Activated CD4-positive, alpha-beta T cell treated with anti-CD3 and anti-CD28 coated beads for 4 hours (primary cell): Measurements from ENCODE around the gene PARD3B.
A peak's percentile ranks its signal among the peaks of the same experiment; 100 is the strongest.
"Not testable (repeated sequence)": the region's sequence is repeated elsewhere in the genome, so short reads cannot be mapped to it uniquely, and the experiment has no call there.

Experiments
- DNase-seq, 2 donors: peaks; one replicate each; pipeline ENCODE4 v3.0.0-alpha.2; 2020

PARD3B gene

GRCh38 chr2:205169464-205169863 is 624.2 kb downstream of the PARD3B start:
- DNase-seq: no peak

DNA sequence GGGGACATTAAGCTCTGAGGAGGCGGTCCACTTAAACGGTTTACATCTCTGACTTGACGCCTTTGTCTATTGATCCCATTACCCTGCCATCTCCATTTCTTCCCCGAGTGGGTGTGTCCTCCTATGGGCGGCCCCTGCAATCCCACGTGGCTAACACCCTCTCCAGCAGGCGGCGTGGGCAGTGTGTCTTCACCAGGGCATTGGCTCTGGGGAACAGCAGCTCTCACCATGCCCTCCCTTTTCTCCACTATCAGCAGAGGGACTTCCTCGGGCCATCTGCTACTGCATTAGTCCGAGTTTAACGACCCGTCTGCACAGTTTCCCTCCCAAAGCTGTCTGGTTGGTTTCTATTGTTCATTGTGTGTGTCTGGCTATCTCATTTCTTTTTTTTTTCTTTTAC is 625.1 kb downstream of the PARD3B start:
- no peak for DNase-seq

DNA sequence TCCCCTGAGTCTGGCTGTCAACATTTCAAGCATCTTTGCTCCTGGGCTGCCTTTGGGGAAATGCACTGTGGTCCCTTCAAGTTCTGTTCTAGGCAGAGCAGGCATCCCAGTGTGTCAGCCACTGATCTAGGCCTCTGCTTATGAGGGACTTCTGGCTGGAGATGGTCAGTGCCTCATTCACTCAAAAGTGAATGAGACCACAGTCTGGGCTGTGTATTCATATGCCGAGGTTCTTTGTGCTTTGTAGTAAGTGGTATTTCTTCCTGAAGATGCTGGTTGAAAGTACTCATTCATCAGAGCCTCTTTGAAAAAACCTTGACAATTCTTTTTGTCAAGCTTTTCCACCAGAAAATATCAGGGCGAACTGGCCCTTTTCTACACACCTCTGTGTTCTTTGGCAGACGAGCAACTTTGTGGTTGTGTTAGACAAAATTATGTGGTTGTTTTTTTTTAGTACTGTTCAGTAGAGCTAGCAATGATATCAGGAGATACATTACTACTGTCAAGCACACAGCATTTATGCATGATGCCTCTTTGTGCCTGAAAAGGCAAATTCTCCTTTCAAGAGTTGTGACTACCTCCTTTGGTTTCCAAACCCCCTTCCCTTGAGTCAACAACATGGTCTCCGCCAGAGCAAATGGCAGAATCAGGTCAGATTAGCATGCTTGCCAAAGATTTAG is 626.1 kb downstream of the PARD3B start:
- DNase-seq: no peak

- no peak for DNase-seq
Observed at GRCh38 chr2:205175831-205176230, 630.6 kb downstream of the PARD3B start.

DNA sequence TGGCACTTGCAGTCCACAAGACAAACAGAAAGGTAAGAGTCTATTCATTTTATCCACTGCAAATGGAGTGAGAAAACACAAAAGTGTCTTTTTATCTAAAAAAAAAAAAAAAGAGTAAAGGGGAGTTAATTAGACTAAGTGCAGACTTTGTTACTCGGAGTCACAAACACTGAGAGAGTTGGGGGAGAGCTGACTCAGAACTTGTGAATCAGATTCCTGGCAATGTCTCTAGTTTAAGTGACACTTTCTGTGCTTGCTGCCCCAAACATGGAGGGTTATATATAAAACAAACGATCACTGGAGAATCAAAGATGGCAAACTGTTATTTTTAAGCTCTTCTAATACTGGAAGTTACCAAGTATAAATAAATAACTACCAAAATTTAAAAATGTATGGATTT is 631.3 kb downstream of the PARD3B start:
- no peak for DNase-seq

GRCh38 chr2:205177546-205177945 is 632.3 kb downstream of the PARD3B start:
- no peak for DNase-seq

GRCh38 chr2:205180730-205181129 is 635.5 kb downstream of the PARD3B start:
- no peak for DNase-seq

DNA sequence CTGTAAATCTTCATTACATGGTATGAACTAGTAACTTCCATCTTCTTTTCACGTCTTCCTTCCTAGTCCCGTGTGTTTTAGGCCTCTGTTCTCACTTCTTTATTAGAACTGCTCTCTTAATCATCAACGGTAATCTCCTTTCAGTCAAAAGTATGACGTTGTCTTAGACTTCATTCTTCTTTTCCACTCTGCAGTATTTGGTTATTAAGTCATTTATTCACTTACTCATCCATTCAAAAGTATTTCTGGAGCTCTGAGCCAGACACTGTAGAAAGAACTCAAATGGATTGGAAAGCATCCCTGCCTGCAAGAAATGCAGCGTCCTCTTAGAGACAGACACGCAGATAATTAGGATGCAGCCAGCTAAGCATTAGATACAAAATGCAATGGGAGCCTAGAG is 642.5 kb downstream of the PARD3B start:
- no peak for DNase-seq

GRCh38 chr2:205188239-205189138 is 643.2 kb downstream of the PARD3B start:
- no peak for DNase-seq

DNA sequence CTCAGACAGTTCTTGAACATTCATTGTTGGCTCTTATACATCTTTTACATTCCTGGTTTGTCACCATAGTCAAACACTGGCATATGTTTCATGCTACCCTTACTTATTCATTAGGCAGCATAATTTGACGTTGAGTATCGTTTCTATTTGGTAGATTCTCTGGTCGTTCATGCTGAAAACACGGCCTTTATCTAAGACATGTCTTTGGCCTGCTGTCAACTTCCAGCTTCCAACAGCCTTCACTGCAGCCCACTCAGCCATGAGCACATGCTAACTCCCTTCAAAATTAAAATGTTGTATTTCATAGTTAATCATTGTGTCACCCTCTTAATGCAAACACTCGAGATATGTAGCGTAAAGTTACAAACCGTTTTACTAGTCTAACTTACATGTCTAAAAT is 644.0 kb downstream of the PARD3B start:
- no peak for DNase-seq

DNA sequence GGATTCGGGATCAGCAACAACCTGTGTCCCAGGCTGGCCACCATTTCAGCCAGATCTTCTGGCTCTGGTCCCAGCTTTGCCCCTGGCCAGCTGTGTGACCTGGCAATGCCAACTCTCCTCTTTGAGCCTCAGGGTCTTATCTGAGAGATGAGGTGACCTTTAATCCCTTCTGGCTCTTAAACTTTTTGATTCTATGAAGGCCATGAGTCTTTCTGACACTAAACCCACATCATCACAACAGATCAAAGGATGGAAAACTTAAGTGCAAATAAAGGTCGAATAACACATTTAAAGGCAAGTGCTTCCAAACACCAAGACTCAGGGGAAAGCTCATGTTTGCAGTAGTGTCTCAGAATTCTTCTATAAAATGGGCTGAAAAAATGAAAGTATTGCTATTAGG is 645.3 kb downstream of the PARD3B start:
- no peak for DNase-seq

GRCh38 chr2:205193125-205193835 is 648.0 kb downstream of the PARD3B start:
- DNase-seq: no peak

- no peak for DNase-seq
Observed at GRCh38 chr2:205193836-205194228, 648.6 kb downstream of the PARD3B start.

DNA sequence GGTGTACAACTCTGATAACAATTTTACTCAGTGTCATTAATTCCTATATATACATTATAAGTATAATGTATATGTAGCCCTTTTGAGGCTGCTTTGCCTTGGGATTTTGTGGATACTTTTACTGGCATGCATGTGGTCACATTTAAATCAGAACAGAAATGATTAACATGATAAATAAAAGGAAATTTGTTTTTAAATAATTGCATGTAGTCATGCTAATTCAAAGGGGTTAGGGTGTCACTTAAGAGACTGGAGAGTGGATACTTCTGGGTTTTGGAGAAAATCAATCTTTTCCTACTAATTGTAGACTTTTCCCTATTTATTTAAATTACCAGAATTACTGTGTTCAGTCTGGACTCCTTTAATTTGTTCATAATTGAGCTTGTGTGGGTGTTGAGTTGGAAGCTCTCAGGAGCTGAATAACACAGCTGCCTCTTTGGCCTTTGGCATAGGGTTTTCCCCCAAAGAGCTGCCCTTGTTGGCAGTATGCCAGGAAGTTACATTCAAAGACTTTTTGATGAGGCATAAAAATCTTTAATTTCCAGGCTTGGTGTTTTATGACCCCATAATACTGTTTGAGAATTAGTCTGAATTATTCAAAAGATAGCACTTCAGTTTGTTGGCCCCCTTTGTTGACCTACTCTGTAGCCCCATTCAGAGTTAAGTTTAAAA is 652.3 kb downstream of the PARD3B start:
- DNase-seq: peak; percentile 13 to 26

DNA sequence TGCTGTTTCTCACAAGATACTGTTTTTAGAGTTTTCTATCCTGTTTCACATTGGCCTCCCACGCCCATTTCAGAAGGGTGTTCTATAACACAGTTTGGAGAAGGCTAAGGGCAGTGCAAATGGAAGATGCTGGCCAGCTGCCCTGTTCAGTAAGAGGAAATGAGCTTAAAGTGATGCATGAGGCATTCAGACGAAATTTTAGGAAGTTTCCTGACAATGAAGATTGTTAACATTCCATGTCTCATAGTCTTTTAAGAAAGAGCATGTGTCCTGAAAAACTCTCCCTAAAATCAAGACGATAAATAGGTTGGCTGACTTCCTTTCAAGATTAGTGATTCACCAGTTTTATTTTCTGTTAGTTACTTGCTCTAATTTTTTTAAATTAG is 652.9 kb downstream of the PARD3B start:
- no peak for DNase-seq

DNA sequence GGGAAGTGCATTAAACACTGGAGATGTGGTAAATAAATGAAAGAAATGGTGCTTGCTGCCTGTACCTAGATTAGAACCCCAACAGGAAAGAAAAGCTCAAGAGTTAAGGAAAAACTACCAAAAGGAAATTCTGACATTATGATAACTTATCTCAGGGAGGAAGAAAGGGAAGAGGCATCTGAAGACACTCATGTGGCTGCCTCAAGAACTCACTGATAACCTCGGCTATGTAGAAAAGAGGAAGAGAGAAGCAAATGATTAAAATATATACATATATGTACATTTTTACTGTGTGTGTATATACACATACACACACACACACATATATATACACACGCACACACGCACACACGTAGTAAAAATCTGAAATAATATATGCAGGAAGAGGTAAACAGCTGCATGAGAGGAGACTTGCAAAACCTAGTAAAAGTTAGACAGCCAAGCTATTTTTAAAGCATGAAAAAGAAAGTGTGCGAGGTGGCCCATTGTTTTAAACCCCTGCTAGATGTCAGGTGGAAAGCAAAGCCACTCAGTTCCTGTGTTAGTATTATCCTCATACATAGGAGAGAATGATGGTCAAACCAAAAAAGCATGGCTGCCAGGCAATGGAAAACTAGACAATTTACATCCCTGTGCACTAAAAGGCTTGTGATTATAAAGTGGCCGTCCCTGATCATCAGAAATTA is 654.0 kb downstream of the PARD3B start:
- DNase-seq: no peak

- no peak for DNase-seq
Observed at GRCh38 chr2:205210494-205210893, 665.2 kb downstream of the PARD3B start.

- DNase-seq: no peak
Observed at GRCh38 chr2:205212357-205212756, 667.1 kb downstream of the PARD3B start.

DNA sequence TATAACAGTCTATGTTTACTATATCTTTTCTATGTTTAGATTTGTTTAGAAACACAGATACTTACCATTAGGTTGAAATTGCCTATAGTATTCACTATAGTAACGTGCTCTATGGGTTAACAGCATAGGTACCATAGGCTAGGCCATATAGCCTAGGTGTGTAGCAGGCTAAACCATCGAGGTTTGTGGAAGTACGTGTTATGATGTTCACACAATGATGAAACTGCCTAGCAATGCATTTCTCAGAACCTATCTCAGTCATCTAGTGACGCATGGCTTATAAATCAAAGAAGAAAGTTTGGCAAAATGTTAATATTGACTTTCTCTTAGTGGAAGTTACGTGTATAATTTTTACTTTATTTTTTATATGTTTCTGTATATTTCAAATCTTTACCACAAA is 670.8 kb downstream of the PARD3B start:
- DNase-seq: no peak

GRCh38 chr2:205216580-205216979 is 671.3 kb downstream of the PARD3B start:
- no peak for DNase-seq

DNA sequence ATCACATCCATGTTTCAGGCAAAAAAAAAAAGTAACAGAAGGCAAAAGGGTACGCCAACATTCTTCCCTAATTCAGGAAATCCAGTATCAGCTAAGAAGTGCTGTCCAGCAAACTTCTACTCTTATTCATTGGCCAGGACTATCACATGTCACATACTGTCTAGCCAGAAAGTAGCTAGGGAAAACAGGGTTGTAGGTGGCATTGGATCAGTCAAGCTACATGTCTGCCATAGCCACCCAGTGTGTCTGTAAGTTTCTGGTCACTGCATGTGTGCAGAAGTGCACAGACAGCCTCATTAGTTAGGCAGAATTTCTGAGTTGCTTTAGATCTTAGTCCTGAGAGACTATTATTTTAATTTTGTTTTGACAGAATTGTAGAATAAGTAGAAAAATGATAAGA is 671.7 kb downstream of the PARD3B start:
- DNase-seq: no peak

- no peak for DNase-seq
Observed at GRCh38 chr2:205218056-205218455, 672.8 kb downstream of the PARD3B start.

DNA sequence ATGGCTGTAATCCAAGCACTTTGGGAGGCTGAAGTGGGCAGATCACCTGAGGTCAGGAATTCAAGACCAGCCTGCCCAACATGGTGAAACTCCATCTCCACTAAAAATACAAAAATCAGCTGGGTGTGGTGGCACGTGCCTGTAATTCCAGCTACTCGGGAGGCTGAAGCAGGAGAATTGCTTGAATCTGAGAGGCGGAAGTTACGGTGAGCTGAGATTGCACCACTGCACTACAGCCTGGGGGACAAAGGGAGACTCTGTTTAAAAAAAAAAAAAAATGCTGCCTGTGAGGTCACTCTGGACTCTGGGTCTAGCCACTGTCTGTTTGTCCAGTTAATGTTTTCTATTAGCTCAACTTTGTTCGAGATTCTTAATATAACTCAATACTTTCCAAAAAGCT is 673.5 kb downstream of the PARD3B start:
- not testable (repeated sequence) for DNase-seq
